ENCODE measurements around the gene TUG1.

GRCh38 chr22:30925667-30926066 is 43.4 kb upstream of the TUG1 start:
- no peak for TF ChIP-seq CTCF (IDR thresholded peaks at IDR 0.05; ENCODE audit: low read length)
- no peak for TF ChIP-seq EZH2phosphoT487 (IDR thresholded peaks at IDR 0.05; ENCODE audit: low read length)

All from MM.1S (cell line).